ENCODE results near the gene RAE1.

GRCh38 chr20:57315083-57315975 is 35.7 kb upstream of the RAE1 start:
- TF ChIP-seq CTCF (IDR thresholded peaks at IDR 0.05): no peak
- no peak for TF ChIP-seq POLR2A (IDR thresholded peaks at IDR 0.05)
- TF ChIP-seq POLR2AphosphoS5 (IDR thresholded peaks at IDR 0.05): no peak
- no peak for TF ChIP-seq EP300 (IDR thresholded peaks at IDR 0.05)
